Mucosa of descending colon (tissue), 3 donors: ENCODE measurements around the gene TNFAIP8L3. TPM values are rescaled to one million over a fixed set of nuclear protein-coding genes. Genes with fewer than 3 reads are reported as not detected.

Experiments
- ATAC-seq: fragments of 200-7000 bp; cut with Tn5 transposase; one replicate; pipeline ENCODE4 v1.9.1; 2020; ENCODE audit warnings: mild to moderate bottlenecking, moderate library complexity
- DNase-seq, 3 donors: peaks; one replicate each; pipeline ENCODE4 v3.0.0-alpha.2; 2020
- H3K36me3 ChIP-seq: fragments of 200-600 bp; one replicate; pipeline ENCODE4 v1.8.0; 2021; ENCODE audit warnings: low read depth, mild to moderate bottlenecking
- H3K4me1 ChIP-seq: fragments of 200-600 bp; one replicate; pipeline ENCODE4 v1.8.0; 2021; ENCODE audit warnings: low read depth, mild to moderate bottlenecking
- H3K4me3 ChIP-seq: fragments of 200-600 bp; one replicate; pipeline ENCODE4 v1.8.0; 2021; ENCODE audit warnings: mild to moderate bottlenecking
- H3K9me3 ChIP-seq: fragments of 200-600 bp; one replicate; pipeline ENCODE4 v1.8.0; 2021; ENCODE audit warnings: mild to moderate bottlenecking
- intact Hi-C, 2 donors: fragments of 100-400 bp; cut with DNase I in 1 of 2; cut with micrococcal nuclease in 1 of 2; formaldehyde crosslinking; loops; one replicate each; pipeline versions ENCODE4 v1.11.0 to v1.11.1; 2022; cut with DNase I, micrococcal nuclease
- total RNA-seq, 3 donors: library from RNA; stranded (reverse); fragmentation: NEBNext Ultra II Directional in 2 of 3; extraction: Animal tissue kit (Norgen Biotek cat#: 25700) in 2 of 3; gene quantifications; one replicate each; pipeline versions ENCODE4 v1.2.1 to v1.2.4, GENCODE V29; 2021 to 2023
- TF ChIP-seq, protein P1 (sequence below): fragments of 200-600 bp; IDR thresholded peaks from one replicate; pipeline ENCODE4 v1.8.0; 2022; ENCODE audit warnings: antibody characterized with exemption, mild to moderate bottlenecking
- donor health status: DM: no; HTN: no; CAD: no; lungs with moderate emphysema.
- donor health status: DM: no; HTN: no; CAD: no.
- donor health status: DM: no; HTN: yes; CAD: no.

The TNFAIP8L3 gene
- total RNA-seq, 3 donors from 2014 or later: 8.2 to 11.2 (median 10.0) TPM

DNA sequence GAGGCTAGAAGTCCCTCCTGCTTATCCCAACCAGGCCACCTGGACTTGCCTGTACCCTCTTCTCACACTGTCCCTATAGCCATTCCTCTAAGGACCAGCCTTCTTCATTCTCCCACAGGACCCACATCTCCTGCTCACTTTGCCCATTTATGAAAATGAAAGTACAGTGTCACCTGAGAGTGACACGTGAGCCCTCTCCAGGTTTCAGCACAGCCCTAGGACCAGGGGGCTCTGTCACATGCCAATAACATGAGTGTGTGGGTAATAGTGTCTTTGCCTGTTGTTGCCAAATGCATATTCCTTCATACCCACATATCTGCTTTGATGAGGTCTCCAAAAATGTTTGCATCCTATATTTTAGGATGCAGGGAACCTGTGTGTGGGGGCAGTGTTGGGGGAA is 42.3 kb upstream of the TNFAIP8L3 start:
- no peak for DNase-seq
- ATAC-seq: no peak
- Histone ChIP-seq H3K4me3 (no peak overlapping the region), H3K4me1 (no peaks in the 10 kb centered on the region), H3K36me3 (no peaks in the 10 kb centered on the region), H3K9me3 (no peaks in the 10 kb centered on the region)
- intact Hi-C loops: no loop called here
- TF ChIP-seq, protein P1, sequence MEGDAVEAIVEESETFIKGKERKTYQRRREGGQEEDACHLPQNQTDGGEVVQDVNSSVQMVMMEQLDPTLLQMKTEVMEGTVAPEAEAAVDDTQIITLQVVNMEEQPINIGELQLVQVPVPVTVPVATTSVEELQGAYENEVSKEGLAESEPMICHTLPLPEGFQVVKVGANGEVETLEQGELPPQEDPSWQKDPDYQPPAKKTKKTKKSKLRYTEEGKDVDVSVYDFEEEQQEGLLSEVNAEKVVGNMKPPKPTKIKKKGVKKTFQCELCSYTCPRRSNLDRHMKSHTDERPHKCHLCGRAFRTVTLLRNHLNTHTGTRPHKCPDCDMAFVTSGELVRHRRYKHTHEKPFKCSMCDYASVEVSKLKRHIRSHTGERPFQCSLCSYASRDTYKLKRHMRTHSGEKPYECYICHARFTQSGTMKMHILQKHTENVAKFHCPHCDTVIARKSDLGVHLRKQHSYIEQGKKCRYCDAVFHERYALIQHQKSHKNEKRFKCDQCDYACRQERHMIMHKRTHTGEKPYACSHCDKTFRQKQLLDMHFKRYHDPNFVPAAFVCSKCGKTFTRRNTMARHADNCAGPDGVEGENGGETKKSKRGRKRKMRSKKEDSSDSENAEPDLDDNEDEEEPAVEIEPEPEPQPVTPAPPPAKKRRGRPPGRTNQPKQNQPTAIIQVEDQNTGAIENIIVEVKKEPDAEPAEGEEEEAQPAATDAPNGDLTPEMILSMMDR: no peak

DNA sequence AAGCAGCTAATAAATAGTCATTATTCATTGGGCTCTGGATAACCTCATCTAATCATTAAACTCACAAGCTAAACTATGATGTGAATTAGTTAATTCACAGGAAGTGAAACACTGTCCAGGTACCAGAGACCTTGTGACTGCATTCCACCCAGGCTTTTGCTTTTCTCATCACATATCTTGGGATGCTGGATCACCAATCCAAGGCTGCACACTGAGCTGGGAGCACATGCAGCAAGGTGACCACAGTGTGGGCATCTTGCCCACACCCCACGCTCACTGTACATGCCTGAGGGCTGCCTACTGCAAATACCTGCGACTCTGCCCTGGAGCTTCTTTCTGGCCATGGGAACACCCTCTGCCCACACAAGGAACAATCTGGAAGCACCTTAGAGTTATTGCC is 40.6 kb upstream of the TNFAIP8L3 start:
- DNase-seq: no peak
- H3K4me1 ChIP-seq: peaks cover 5% of the 10 kb centered on the region
- intact Hi-C loops: no loop called here
- no peak overlapping the region for H3K4me3 ChIP-seq
- no peaks in the 10 kb centered on the region for H3K9me3 ChIP-seq
- TF ChIP-seq, protein P1: no peak
- no peak for ATAC-seq
- no peaks in the 10 kb centered on the region for H3K36me3 ChIP-seq

DNA sequence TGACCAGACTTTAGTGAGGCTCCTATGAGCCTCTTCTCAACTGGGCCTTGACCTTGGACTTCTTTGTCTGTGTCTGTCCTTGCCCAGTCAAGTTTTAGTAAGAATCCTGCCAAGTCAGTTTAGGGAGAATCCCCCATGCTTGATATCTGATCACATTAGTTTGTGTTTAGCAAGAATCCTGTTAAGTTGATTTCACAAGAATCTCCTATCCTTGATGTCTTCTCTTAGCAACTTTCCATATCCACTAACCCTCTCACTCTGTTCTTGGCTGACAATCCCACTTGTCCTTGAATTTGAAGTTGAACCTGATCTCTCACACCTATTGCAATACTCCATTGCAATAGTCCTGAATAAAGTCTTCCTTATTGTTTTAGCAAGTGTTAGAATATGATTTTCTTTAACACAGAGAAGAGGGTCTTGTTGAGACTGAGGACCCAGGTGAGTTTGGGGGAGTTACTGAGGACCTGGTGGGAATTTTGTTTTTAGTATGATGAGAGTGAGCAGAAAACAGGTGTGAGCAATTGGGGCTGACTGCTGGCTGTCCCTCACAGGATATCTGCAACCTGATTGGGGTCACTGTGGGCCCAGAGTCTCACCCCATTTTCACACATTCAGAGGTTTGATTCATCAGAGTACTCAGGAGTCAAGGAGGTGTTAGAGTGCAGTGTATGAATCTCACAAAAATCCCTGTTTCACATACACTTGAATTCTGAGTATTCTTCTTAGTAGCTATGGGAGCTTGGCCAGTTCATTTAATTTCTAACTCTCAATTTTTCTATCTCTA is 39.9 kb upstream of the TNFAIP8L3 start:
- Histone ChIP-seq H3K4me1 (peaks cover 11% of the 10 kb centered on the region), H3K4me3 (no peak overlapping the region), H3K36me3 (no peaks in the 10 kb centered on the region), H3K9me3 (no peaks in the 10 kb centered on the region)
- TF ChIP-seq, protein P1: no peak
- intact Hi-C loops: no loop called here
- DNase-seq: no peak
- no peak for ATAC-seq

DNA sequence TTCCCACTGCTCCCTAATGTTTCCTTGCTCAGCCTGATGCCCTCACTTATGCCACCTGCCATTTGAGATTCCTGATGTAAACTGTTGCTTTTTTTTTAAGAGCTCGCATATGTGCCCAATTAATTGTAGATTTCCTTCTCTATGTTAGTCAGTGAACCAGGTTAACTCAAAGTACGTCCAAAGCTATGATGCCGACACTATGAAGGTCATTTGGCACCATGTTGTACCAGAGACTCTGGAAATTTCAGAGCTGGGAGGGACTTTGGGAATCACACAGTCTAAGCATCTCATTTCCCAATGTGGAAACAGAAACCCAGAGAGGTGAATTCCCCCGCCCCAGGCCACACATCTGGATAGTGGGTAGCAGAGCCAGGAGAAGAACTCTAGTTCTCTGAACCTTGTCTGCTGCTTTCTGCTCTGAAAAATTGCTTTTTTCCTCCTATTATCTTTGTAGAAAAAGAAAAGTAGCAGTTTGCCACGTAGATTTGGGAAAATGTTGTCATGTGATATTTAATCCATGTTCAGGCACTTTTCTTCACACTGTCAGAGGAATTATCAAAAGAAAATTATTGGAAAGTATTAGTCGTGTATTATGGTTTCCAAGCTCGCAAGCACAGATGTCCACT is 38.5 kb upstream of the TNFAIP8L3 start:
- Histone ChIP-seq H3K4me3 (no peak overlapping the region), H3K9me3 (no peaks in the 10 kb centered on the region), H3K4me1 (peaks cover 13% of the 10 kb centered on the region), H3K36me3 (no peaks in the 10 kb centered on the region)
- no peak for ATAC-seq
- TF ChIP-seq, protein P1: no peak
- intact Hi-C loops: no loop called here
- DNase-seq: no peak

DNA sequence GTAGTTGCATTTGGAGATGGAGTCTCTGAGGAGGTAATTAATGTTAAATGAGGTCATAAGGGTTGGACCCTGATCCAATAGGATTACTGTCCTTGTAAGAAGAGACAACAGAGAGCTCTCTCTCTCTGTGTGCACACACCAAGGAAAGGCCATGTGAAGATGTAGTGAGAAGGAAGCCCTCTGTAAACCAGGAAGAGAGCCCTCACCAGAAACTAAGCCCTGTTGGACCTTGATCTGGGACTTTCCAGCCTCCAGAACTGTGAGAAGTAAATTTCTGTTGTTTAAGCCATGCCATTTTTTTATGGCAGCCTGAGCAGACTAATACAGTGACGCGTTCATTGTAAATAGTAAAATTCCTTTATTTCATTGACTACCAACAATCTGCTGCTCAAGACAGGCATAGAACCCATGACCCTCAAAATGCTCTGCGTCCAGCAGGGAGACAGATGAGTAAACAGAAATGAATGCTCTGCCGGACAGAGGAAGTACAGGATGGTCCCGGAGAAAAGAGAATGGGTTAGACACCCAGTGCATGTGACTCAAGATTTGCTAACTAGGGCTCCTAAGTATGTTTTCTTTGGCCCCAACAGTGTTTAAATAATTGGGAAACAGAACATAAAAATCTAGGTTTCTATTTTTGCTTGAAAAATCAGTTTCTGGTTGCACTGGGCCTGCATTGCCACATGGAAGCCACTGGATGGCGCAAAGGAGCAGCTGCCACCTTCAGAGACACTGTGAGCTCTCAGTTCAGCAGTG is 37.9 kb upstream of the TNFAIP8L3 start:
- Histone ChIP-seq H3K4me1 (peaks cover 13% of the 10 kb centered on the region), H3K36me3 (no peaks in the 10 kb centered on the region), H3K4me3 (no peak overlapping the region), H3K9me3 (no peaks in the 10 kb centered on the region)
- TF ChIP-seq, protein P1: peak; percentile 72
- intact Hi-C loops: no loop called here
- ATAC-seq (peak; percentile 70), DNase-seq (peak in 2 of 3 donors; percentile 42 to 44)
